ENCODE data around the gene MCC.
A peak's percentile ranks its signal among the peaks of the same experiment; 100 is the strongest.

The MCC gene

GRCh38 chr5:113378514-113378913, 109.7 kb downstream of the MCC start:
- Histone ChIP-seq H3K9me3 (ENCODE audit: control insufficient read depth, low read length) (no peaks in the 10 kb centered on the region), H3K36me3 (ENCODE audit: control insufficient read depth in 1 of 2, insufficient read depth in 2 of 2, low read depth in 1 of 2, low read length in 2 of 2) (no peaks in the 10 kb centered on the region), H3K4me2 (ENCODE audit: low read length, poor library complexity, severe bottlenecking) (no peak overlapping the region), H3K9ac (ENCODE audit: low read length) (no peak overlapping the region), H4K91ac (ENCODE audit: low read length) (no peak overlapping the region), H4K8ac (ENCODE audit: low read length) (no peak overlapping the region), H2AK5ac (ENCODE audit: low read length, severe bottlenecking) (no peak overlapping the region), H2BK15ac (ENCODE audit: low read depth, poor library complexity, severe bottlenecking) (no peak overlapping the region), H2BK5ac (ENCODE audit: low read depth, low read length, poor library complexity, severe bottlenecking) (no peak overlapping the region), H3K4me3 (ENCODE audit: insufficient read depth in 1 of 2, low read depth in 1 of 2, low read length in 2 of 2) (no peak overlapping the region), H3K14ac (ENCODE audit: low read length in 2 of 2) (no peak overlapping the region), H3K18ac (ENCODE audit: low read depth in 1 of 2, low read length in 2 of 2) (no peak overlapping the region), H3K79me1 (replicated peaks; ENCODE audit: low read length, poor library complexity, severe bottlenecking) (no peaks in the 10 kb centered on the region), H3K4ac (ENCODE audit: low read depth in 1 of 2, low read length in 2 of 2) (no peak overlapping the region), H3K4me1 (ENCODE audit: control insufficient read depth, insufficient read depth, low read depth, low read length) (no peaks in the 10 kb centered on the region), H3K27me3 (ENCODE audit: control insufficient read depth in 1 of 2, insufficient read depth in 1 of 2, low read length in 2 of 2) (no peaks in the 10 kb centered on the region), H3K27ac (ENCODE audit: low read length, poor library complexity, severe bottlenecking) (no peak overlapping the region), H2BK120ac (ENCODE audit: low read depth, low read length) (no peak overlapping the region), H3K23ac (ENCODE audit: low read length in 2 of 2) (no peak overlapping the region), H2BK12ac (ENCODE audit: low read length in 2 of 2) (no peak overlapping the region), H2AFZ (ENCODE audit: low read depth, low read length) (no peak overlapping the region)
- DNase-seq: peak; percentile 11
- WGBS: 100% methylated on average over 1 of the region's 2 CpGs

- no peak overlapping the region for H3K27ac ChIP-seq (ENCODE audit: low read length, poor library complexity, severe bottlenecking)
- H4K91ac ChIP-seq (ENCODE audit: low read length): no peak overlapping the region
- H2AK5ac ChIP-seq (ENCODE audit: low read length, severe bottlenecking): no peak overlapping the region
- no peak overlapping the region for H3K9ac ChIP-seq (ENCODE audit: low read length)
- H2BK15ac ChIP-seq (ENCODE audit: low read depth, poor library complexity, severe bottlenecking): no peak overlapping the region
- DNase-seq: no peak
- no peak overlapping the region for H3K14ac ChIP-seq (ENCODE audit: low read length in 2 of 2)
- H2AFZ ChIP-seq (ENCODE audit: low read depth, low read length): no peak overlapping the region
- no peak overlapping the region for H2BK5ac ChIP-seq (ENCODE audit: low read depth, low read length, poor library complexity, severe bottlenecking)
- no peak overlapping the region for H3K23ac ChIP-seq (ENCODE audit: low read length in 2 of 2)
- H4K8ac ChIP-seq (ENCODE audit: low read length): no peak overlapping the region
- no peaks in the 10 kb centered on the region for H3K9me3 ChIP-seq (ENCODE audit: control insufficient read depth, low read length)
- H3K4me1 ChIP-seq (ENCODE audit: control insufficient read depth, insufficient read depth, low read depth, low read length): no peaks in the 10 kb centered on the region
- H2BK12ac ChIP-seq (ENCODE audit: low read length in 2 of 2): no peak overlapping the region
- no peak overlapping the region for H3K18ac ChIP-seq (ENCODE audit: low read depth in 1 of 2, low read length in 2 of 2)
- H3K4me2 ChIP-seq (ENCODE audit: low read length, poor library complexity, severe bottlenecking): no peak overlapping the region
- H3K27me3 ChIP-seq (ENCODE audit: control insufficient read depth in 1 of 2, insufficient read depth in 1 of 2, low read length in 2 of 2): no peaks in the 10 kb centered on the region
- H3K4ac ChIP-seq (ENCODE audit: low read depth in 1 of 2, low read length in 2 of 2): no peak overlapping the region
- no peaks in the 10 kb centered on the region for H3K36me3 ChIP-seq (ENCODE audit: control insufficient read depth in 1 of 2, insufficient read depth in 2 of 2, low read depth in 1 of 2, low read length in 2 of 2)
- no peak overlapping the region for H2BK120ac ChIP-seq (ENCODE audit: low read depth, low read length)
- H3K4me3 ChIP-seq (ENCODE audit: insufficient read depth in 1 of 2, low read depth in 1 of 2, low read length in 2 of 2): no peak overlapping the region
- no peaks in the 10 kb centered on the region for H3K79me1 ChIP-seq (replicated peaks; ENCODE audit: low read length, poor library complexity, severe bottlenecking)
Observed at GRCh38 chr5:113378081-113378480, 110.2 kb downstream of the MCC start.

GRCh38 chr5:113376640-113377039, 111.6 kb downstream of the MCC start:
- Histone ChIP-seq H2AK5ac (ENCODE audit: low read length, severe bottlenecking) (no peak overlapping the region), H3K18ac (ENCODE audit: low read depth in 1 of 2, low read length in 2 of 2) (no peak overlapping the region), H2AFZ (ENCODE audit: low read depth, low read length) (no peak overlapping the region), H3K23ac (ENCODE audit: low read length in 2 of 2) (no peak overlapping the region), H3K4ac (ENCODE audit: low read depth in 1 of 2, low read length in 2 of 2) (no peak overlapping the region), H2BK12ac (ENCODE audit: low read length in 2 of 2) (no peak overlapping the region), H3K9me3 (ENCODE audit: control insufficient read depth, low read length) (no peaks in the 10 kb centered on the region), H2BK120ac (ENCODE audit: low read depth, low read length) (no peak overlapping the region), H3K27me3 (ENCODE audit: control insufficient read depth in 1 of 2, insufficient read depth in 1 of 2, low read length in 2 of 2) (no peaks in the 10 kb centered on the region), H3K9ac (ENCODE audit: low read length) (no peak overlapping the region), H3K36me3 (ENCODE audit: control insufficient read depth in 1 of 2, insufficient read depth in 2 of 2, low read depth in 1 of 2, low read length in 2 of 2) (no peaks in the 10 kb centered on the region), H3K14ac (ENCODE audit: low read length in 2 of 2) (no peak overlapping the region), H3K4me1 (ENCODE audit: control insufficient read depth, insufficient read depth, low read depth, low read length) (no peaks in the 10 kb centered on the region), H3K79me1 (replicated peaks; ENCODE audit: low read length, poor library complexity, severe bottlenecking) (no peaks in the 10 kb centered on the region), H4K8ac (ENCODE audit: low read length) (no peak overlapping the region), H2BK15ac (ENCODE audit: low read depth, poor library complexity, severe bottlenecking) (no peak overlapping the region), H3K4me2 (ENCODE audit: low read length, poor library complexity, severe bottlenecking) (no peak overlapping the region), H2BK5ac (ENCODE audit: low read depth, low read length, poor library complexity, severe bottlenecking) (no peak overlapping the region), H3K4me3 (ENCODE audit: insufficient read depth in 1 of 2, low read depth in 1 of 2, low read length in 2 of 2) (no peak overlapping the region), H3K27ac (ENCODE audit: low read length, poor library complexity, severe bottlenecking) (no peak overlapping the region), H4K91ac (ENCODE audit: low read length) (no peak overlapping the region)
- 97% methylated on average over 3 of the region's 3 CpGs for WGBS
- no peak for DNase-seq

GRCh38 chr5:113375480-113376060, 112.7 kb downstream of the MCC start:
- no peak overlapping the region for H3K14ac ChIP-seq (ENCODE audit: low read length in 2 of 2)
- H4K91ac ChIP-seq (ENCODE audit: low read length): no peak overlapping the region
- H2BK5ac ChIP-seq (ENCODE audit: low read depth, low read length, poor library complexity, severe bottlenecking): no peak overlapping the region
- H3K4me3 ChIP-seq (ENCODE audit: insufficient read depth in 1 of 2, low read depth in 1 of 2, low read length in 2 of 2): no peak overlapping the region
- WGBS: 95% methylated on average over 2 of the region's 3 CpGs
- no peaks in the 10 kb centered on the region for H3K27me3 ChIP-seq (ENCODE audit: control insufficient read depth in 1 of 2, insufficient read depth in 1 of 2, low read length in 2 of 2)
- H2AFZ ChIP-seq (ENCODE audit: low read depth, low read length): no peak overlapping the region
- H3K36me3 ChIP-seq (ENCODE audit: control insufficient read depth in 1 of 2, insufficient read depth in 2 of 2, low read depth in 1 of 2, low read length in 2 of 2): no peaks in the 10 kb centered on the region
- no peak overlapping the region for H2AK5ac ChIP-seq (ENCODE audit: low read length, severe bottlenecking)
- no peak overlapping the region for H2BK15ac ChIP-seq (ENCODE audit: low read depth, poor library complexity, severe bottlenecking)
- no peaks in the 10 kb centered on the region for H3K79me1 ChIP-seq (replicated peaks; ENCODE audit: low read length, poor library complexity, severe bottlenecking)
- H3K18ac ChIP-seq (ENCODE audit: low read depth in 1 of 2, low read length in 2 of 2): no peak overlapping the region
- no peak overlapping the region for H3K4me2 ChIP-seq (ENCODE audit: low read length, poor library complexity, severe bottlenecking)
- H4K8ac ChIP-seq (ENCODE audit: low read length): no peak overlapping the region
- H3K9ac ChIP-seq (ENCODE audit: low read length): no peak overlapping the region
- no peak overlapping the region for H3K23ac ChIP-seq (ENCODE audit: low read length in 2 of 2)
- H3K9me3 ChIP-seq (ENCODE audit: control insufficient read depth, low read length): no peaks in the 10 kb centered on the region
- no peak overlapping the region for H2BK120ac ChIP-seq (ENCODE audit: low read depth, low read length)
- no peaks in the 10 kb centered on the region for H3K4me1 ChIP-seq (ENCODE audit: control insufficient read depth, insufficient read depth, low read depth, low read length)
- no peak for DNase-seq
- no peak overlapping the region for H2BK12ac ChIP-seq (ENCODE audit: low read length in 2 of 2)
- no peak overlapping the region for H3K27ac ChIP-seq (ENCODE audit: low read length, poor library complexity, severe bottlenecking)
- no peak overlapping the region for H3K4ac ChIP-seq (ENCODE audit: low read depth in 1 of 2, low read length in 2 of 2)
